Smooth muscle cell (in vitro differentiated cells): Measurements from ENCODE around the gene TBXAS1. TPM values are rescaled to one million over a fixed set of nuclear protein-coding genes. Genes with fewer than 3 reads are reported as not detected.

Source experiments
- DNase-seq: peaks from one replicate; lab custom pipeline; 2025; ENCODE audit not compliant: unreplicated experiment; lab: John Stamatoyannopoulos, UW
- H2AFZ ChIP-seq: fragments of 200-600 bp; sonication (generic); 2 replicates; pipeline ENCODE4 v1.6.0; 2016; ENCODE audit warnings: antibody characterized with exemption, low read depth, mild to moderate bottlenecking
- H3F3A ChIP-seq: fragments of 200-600 bp; sonication (generic); 2 replicates; pipeline ENCODE4 v1.6.0; 2017; ENCODE audit warnings: antibody characterized with exemption, low read depth
- H3K27ac ChIP-seq: fragments of 200-600 bp; sonication (generic); 2 replicates; pipeline ENCODE4 v1.5.1; 2016; ENCODE audit warnings: low read depth, mild to moderate bottlenecking
- H3K27me3 ChIP-seq: fragments of 200-600 bp; sonication (generic); 2 replicates; pipeline ENCODE4 v1.6.1; 2016; ENCODE audit warnings: low read depth, mild to moderate bottlenecking
- H3K36me3 ChIP-seq: fragments of 200-600 bp; sonication (generic); 2 replicates; pipeline ENCODE4 v1.5.1; 2016; ENCODE audit warnings: low read depth
- H3K4me1 ChIP-seq: fragments of 200-600 bp; sonication (generic); 2 replicates; pipeline ENCODE4 v1.5.1; 2016; ENCODE audit warnings: low read depth
- H3K4me2 ChIP-seq: fragments of 200-600 bp; sonication (generic); 2 replicates; pipeline ENCODE4 v1.6.0; 2016; ENCODE audit warnings: mild to moderate bottlenecking
- H3K4me3 ChIP-seq: fragments of 200-600 bp; sonication (generic); 2 replicates; pipeline ENCODE4 v1.5.1; 2016; ENCODE audit warnings: mild to moderate bottlenecking
- H3K79me2 ChIP-seq: fragments of 200-600 bp; sonication (generic); 2 replicates; pipeline ENCODE4 v1.6.0; 2016; ENCODE audit warnings: low read depth, mild to moderate bottlenecking
- H3K9ac ChIP-seq: fragments of 200-600 bp; sonication (generic); 2 replicates; pipeline ENCODE4 v1.6.0; 2016; ENCODE audit warnings: low read depth
- H3K9me3 ChIP-seq: fragments of 200-600 bp; sonication (generic); replicated peaks from 2 replicates; pipeline ENCODE4 v1.5.1; 2016; ENCODE audit warnings: low read depth
- H4K20me1 ChIP-seq: fragments of 200-600 bp; sonication (generic); 2 replicates; pipeline ENCODE4 v1.6.0; 2016; ENCODE audit warnings: low read depth
- WGBS: methylation state at CpG from one replicate; pipeline ENCODE4 v1.1.7; 2016; ENCODE audit warnings: low lambda C conversion rate; 5-methylcytosine and 5-hydroxymethylcytosine counted together
- polyA plus RNA-seq: library from polyadenylated mRNA; unstranded; fragments of >200 nt; fragmentation: Nextera tagmentation; extraction: Ambion mirVana; gene quantifications from 2 replicates; pipeline ENCODE4 v1.2.1, GENCODE V29; 2016
- total RNA-seq: library from RNA; depleted of rRNA; stranded (reverse); fragments of >200 nt; gene quantifications from 2 replicates; pipeline ENCODE4 v1.2.3, GENCODE V29; 2014
- TF ChIP-seq, protein P1 (sequence below): fragments of 200-600 bp; sonication (generic); IDR thresholded peaks from 2 replicates; pipeline ENCODE4 v1.5.1; 2017; ENCODE audit warnings: borderline replicate concordance, mild to moderate bottlenecking, antibody characterized with exemption; ENCODE audit not compliant: insufficient read depth, poor library complexity, severe bottlenecking

The TBXAS1 gene
- total and polyA plus RNA-seq, 2 experiments from 2014 or later: 0.51 TPM; not detected in 1

- no peak for DNase-seq
- 79% methylated on average over 9 of the region's 9 CpGs for WGBS
- TF ChIP-seq, protein P1, sequence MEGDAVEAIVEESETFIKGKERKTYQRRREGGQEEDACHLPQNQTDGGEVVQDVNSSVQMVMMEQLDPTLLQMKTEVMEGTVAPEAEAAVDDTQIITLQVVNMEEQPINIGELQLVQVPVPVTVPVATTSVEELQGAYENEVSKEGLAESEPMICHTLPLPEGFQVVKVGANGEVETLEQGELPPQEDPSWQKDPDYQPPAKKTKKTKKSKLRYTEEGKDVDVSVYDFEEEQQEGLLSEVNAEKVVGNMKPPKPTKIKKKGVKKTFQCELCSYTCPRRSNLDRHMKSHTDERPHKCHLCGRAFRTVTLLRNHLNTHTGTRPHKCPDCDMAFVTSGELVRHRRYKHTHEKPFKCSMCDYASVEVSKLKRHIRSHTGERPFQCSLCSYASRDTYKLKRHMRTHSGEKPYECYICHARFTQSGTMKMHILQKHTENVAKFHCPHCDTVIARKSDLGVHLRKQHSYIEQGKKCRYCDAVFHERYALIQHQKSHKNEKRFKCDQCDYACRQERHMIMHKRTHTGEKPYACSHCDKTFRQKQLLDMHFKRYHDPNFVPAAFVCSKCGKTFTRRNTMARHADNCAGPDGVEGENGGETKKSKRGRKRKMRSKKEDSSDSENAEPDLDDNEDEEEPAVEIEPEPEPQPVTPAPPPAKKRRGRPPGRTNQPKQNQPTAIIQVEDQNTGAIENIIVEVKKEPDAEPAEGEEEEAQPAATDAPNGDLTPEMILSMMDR: no peak
- Histone ChIP-seq H3K4me2 (no peak overlapping the region), H3K36me3 (no peaks in the 10 kb centered on the region), H3K9me3 (no peaks in the 10 kb centered on the region), H4K20me1 (no peaks in the 10 kb centered on the region), H3K79me2 (no peaks in the 10 kb centered on the region), H3K27ac (no peak overlapping the region), H3K4me1 (no peaks in the 10 kb centered on the region), H3F3A (no peaks in the 10 kb centered on the region), H3K27me3 (no peaks in the 10 kb centered on the region), H3K4me3 (no peak overlapping the region), H2AFZ (peak overlapping the region; percentile 33), H3K9ac (no peak overlapping the region)
These were observed 26.6 kb downstream of the TBXAS1 start for GRCh38 chr7:139855498-139856270.

DNA sequence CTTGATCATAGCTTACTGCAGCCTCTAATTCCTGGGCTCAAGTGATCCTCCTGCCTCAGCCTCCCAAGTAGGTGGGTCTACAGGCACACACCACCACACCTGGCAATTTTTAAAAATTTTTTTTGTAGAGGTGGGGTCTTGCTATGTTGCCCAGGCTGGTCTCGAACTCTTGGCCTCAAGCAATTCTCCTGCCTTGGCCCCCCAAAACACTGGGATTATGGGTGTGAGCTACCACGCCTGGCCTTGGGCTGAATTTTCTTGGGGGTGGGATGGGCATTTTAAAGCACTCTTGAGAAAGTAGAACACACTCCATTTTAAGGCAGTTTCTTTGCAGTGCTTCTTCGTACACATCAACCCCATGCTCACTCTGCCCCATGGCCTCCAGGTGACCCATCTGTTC, 28.7 kb downstream of the TBXAS1 start:
- Histone ChIP-seq H4K20me1 (no peaks in the 10 kb centered on the region), H3K9me3 (no peaks in the 10 kb centered on the region), H3K4me2 (no peak overlapping the region), H3K27me3 (no peaks in the 10 kb centered on the region), H3K4me1 (no peaks in the 10 kb centered on the region), H3F3A (no peaks in the 10 kb centered on the region), H3K27ac (no peak overlapping the region), H3K36me3 (no peaks in the 10 kb centered on the region), H3K79me2 (no peaks in the 10 kb centered on the region), H3K9ac (no peak overlapping the region), H2AFZ (no peak overlapping the region), H3K4me3 (no peak overlapping the region)
- TF ChIP-seq, protein P1: no peak
- DNase-seq: no peak
- 98% methylated on average over 3 of the region's 3 CpGs for WGBS

DNA sequence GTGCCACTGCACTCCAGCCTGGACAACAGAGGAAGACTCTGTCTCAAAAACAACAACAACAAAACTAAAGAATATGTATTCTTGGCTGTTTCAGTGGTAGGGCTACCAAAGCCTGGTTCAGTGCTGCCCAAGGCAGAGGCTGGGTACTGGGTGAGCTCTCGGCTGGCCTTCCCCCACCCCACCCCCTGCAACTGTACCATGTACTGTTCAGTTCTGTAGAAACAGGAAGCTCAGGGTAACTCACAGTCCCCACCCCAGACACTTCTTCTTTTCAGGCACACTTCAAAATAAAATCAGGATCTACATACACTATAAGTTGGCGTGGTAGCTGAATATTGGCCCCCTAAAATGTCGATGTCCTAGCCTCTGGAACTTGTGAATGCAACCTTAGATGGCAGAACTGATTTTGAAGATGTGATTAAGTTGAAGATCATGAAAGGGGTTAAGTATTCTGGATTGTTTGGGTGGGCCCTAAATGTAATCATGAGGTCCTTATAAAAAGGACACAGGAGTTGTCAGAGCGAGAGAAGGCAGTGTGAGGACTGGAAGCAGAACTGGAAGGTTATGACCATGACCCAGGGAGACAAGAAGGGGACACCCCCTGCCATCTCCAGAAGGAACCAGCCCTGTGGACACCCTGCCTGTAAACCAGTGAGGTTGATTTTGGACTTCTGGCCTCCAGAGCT, 31.2 kb downstream of the TBXAS1 start:
- 84% methylated on average over 4 of the region's 4 CpGs for WGBS
- TF ChIP-seq, protein P1: no peak
- Histone ChIP-seq H4K20me1 (no peaks in the 10 kb centered on the region), H3K4me2 (no peak overlapping the region), H3K4me1 (no peaks in the 10 kb centered on the region), H3K36me3 (no peaks in the 10 kb centered on the region), H3K27ac (no peak overlapping the region), H3K27me3 (no peaks in the 10 kb centered on the region), H3K9ac (no peak overlapping the region), H2AFZ (no peak overlapping the region), H3F3A (no peaks in the 10 kb centered on the region), H3K4me3 (no peak overlapping the region), H3K9me3 (no peaks in the 10 kb centered on the region), H3K79me2 (no peaks in the 10 kb centered on the region)
- no peak for DNase-seq
